ENCODE data around the gene CHCHD6. TPM values are rescaled to one million over a fixed set of nuclear protein-coding genes. Genes with fewer than 3 reads are reported as not detected.

The CHCHD6 gene
- total RNA-seq, 1 donor from 2014 or later = 28.7 TPM

GRCh38 chr3:126711121-126711760 is 7.2 kb downstream of the CHCHD6 start:
- Histone ChIP-seq H3K27me3 (ENCODE audit: control insufficient read depth, insufficient read depth, low read length) (no peaks in the 10 kb centered on the region), H3K36me3 (ENCODE audit: control insufficient read depth, insufficient read depth, low read length) (no peaks in the 10 kb centered on the region), H3K4me3 (ENCODE audit: low read depth, low read length) (no peak overlapping the region)
- no peak for DNase-seq (ENCODE audit: low read depth)
- no peak for TF ChIP-seq CTCF (IDR thresholded peaks at IDR 0.05; ENCODE audit: insufficient read depth, low read length, poor library complexity, severe bottlenecking)

GRCh38 chr3:126713199-126713598 is 9.2 kb downstream of the CHCHD6 start:
- H3K27me3 ChIP-seq (ENCODE audit: control insufficient read depth, insufficient read depth, low read length) = no peaks in the 10 kb centered on the region
- H3K36me3 ChIP-seq (ENCODE audit: control insufficient read depth, insufficient read depth, low read length) = no peaks in the 10 kb centered on the region
- H3K4me3 ChIP-seq (ENCODE audit: low read depth, low read length) = no peak overlapping the region
- TF ChIP-seq CTCF (IDR thresholded peaks at IDR 0.05; ENCODE audit: insufficient read depth, low read length, poor library complexity, severe bottlenecking) = no peak
- no peak for DNase-seq (ENCODE audit: low read depth)

- no peak for DNase-seq (ENCODE audit: low read depth)
- H3K36me3 ChIP-seq (ENCODE audit: control insufficient read depth, insufficient read depth, low read length) = no peaks in the 10 kb centered on the region
- no peaks in the 10 kb centered on the region for H3K27me3 ChIP-seq (ENCODE audit: control insufficient read depth, insufficient read depth, low read length)
- no peak for TF ChIP-seq CTCF (IDR thresholded peaks at IDR 0.05; ENCODE audit: insufficient read depth, low read length, poor library complexity, severe bottlenecking)
- H3K4me3 ChIP-seq (ENCODE audit: low read depth, low read length) = no peak overlapping the region
Measured at GRCh38 chr3:126714276-126714900, 10.3 kb downstream of the CHCHD6 start.

GRCh38 chr3:126714921-126715320 is 10.9 kb downstream of the CHCHD6 start:
- Histone ChIP-seq H3K4me3 (ENCODE audit: low read depth, low read length) (no peak overlapping the region), H3K27me3 (ENCODE audit: control insufficient read depth, insufficient read depth, low read length) (no peaks in the 10 kb centered on the region), H3K36me3 (ENCODE audit: control insufficient read depth, insufficient read depth, low read length) (no peaks in the 10 kb centered on the region)
- no peak for TF ChIP-seq CTCF (IDR thresholded peaks at IDR 0.05; ENCODE audit: insufficient read depth, low read length, poor library complexity, severe bottlenecking)
- no peak for DNase-seq (ENCODE audit: low read depth)

- Histone ChIP-seq H3K27me3 (ENCODE audit: control insufficient read depth, insufficient read depth, low read length) (no peaks in the 10 kb centered on the region), H3K4me3 (ENCODE audit: low read depth, low read length) (no peak overlapping the region), H3K36me3 (ENCODE audit: control insufficient read depth, insufficient read depth, low read length) (no peaks in the 10 kb centered on the region)
- no peak for TF ChIP-seq CTCF (IDR thresholded peaks at IDR 0.05; ENCODE audit: insufficient read depth, low read length, poor library complexity, severe bottlenecking)
- DNase-seq (ENCODE audit: low read depth) = no peak
Measured at GRCh38 chr3:126715432-126715831, 11.4 kb downstream of the CHCHD6 start.

- no peaks in the 10 kb centered on the region for H3K27me3 ChIP-seq (ENCODE audit: control insufficient read depth, insufficient read depth, low read length)
- no peak for DNase-seq (ENCODE audit: low read depth)
- no peak for TF ChIP-seq CTCF (IDR thresholded peaks at IDR 0.05; ENCODE audit: insufficient read depth, low read length, poor library complexity, severe bottlenecking)
- H3K4me3 ChIP-seq (ENCODE audit: low read depth, low read length) = no peak overlapping the region
- no peaks in the 10 kb centered on the region for H3K36me3 ChIP-seq (ENCODE audit: control insufficient read depth, insufficient read depth, low read length)
Measured at GRCh38 chr3:126716057-126716456, 12.0 kb downstream of the CHCHD6 start.
